Fibroblast of villous mesenchyme (primary cell): ENCODE results near the gene EML3. TPM values are rescaled to one million over a fixed set of nuclear protein-coding genes. Genes with fewer than 3 reads are reported as not detected.

Experiments
- DNase-seq: peaks from one replicate; pipeline ENCODE4 v3.0.0-alpha.2; 2010; ENCODE audit warnings: low read depth
- H3K4me3 ChIP-seq: 2 replicates; pipeline ENCODE4 v1.5.1; 2011; ENCODE audit warnings: low read depth, mild to moderate bottlenecking, low read length
- small RNA-seq: library from RNA; depleted of rRNA; stranded (forward); fragments of <200 nt; gene quantifications from one replicate; pipeline ENCODE3, GENCODE V24; 2012
- total RNA-seq: library from RNA; depleted of rRNA; stranded (reverse); fragments of >200 nt; gene quantifications from 2 replicates; pipeline ENCODE4 v1.2.3, GENCODE V29; 2012
- TF ChIP-seq, protein P1 (sequence below): IDR thresholded peaks from 2 replicates; pipeline ENCODE4 v1.5.1; 2012; ENCODE audit warnings: low read depth, mild to moderate bottlenecking, low read length; ENCODE audit not compliant: insufficient read depth

Gene EML3
- total RNA-seq, 1 donor, result 15.5 TPM

DNA sequence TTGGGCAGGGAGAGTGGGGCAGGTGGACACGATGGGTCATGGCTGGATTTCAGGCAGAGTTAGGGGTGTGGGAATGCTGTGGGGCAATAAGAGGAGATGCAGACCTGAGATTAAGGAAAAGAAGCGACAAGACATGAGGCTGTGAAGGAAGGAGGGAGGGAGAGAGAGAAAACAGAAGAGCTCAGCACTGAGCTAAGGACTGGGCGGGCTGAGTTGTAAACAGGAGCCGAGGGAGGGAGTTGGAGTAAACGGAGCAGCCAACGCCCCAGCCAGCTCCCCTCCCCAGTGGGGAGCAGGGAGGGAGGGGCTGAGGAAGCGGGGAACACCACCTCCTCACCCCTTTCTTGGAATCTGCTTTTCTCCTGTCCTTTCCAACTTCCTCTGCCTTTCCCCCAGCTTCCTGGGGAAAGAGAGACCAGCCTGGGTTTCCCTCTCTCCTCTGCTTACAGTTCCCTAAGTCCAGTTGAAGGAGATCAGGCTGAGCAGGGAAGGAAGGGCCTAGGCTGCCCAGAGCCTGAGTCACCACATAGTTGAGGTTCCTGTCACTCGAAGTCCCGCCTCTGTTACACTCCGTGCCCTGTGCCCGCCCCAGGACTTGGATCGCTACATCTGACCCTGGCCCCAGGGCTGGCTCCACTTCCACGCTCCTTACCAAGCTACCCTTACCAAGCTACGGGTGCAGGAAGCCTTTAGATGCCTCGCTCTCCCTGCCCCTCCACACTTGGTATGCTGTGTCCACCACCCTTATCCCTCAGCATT lies 59.3 kb downstream of the EML3 start:
- H3K4me3 ChIP-seq, result peak overlapping the region; percentile 40
- TF ChIP-seq, protein P1, sequence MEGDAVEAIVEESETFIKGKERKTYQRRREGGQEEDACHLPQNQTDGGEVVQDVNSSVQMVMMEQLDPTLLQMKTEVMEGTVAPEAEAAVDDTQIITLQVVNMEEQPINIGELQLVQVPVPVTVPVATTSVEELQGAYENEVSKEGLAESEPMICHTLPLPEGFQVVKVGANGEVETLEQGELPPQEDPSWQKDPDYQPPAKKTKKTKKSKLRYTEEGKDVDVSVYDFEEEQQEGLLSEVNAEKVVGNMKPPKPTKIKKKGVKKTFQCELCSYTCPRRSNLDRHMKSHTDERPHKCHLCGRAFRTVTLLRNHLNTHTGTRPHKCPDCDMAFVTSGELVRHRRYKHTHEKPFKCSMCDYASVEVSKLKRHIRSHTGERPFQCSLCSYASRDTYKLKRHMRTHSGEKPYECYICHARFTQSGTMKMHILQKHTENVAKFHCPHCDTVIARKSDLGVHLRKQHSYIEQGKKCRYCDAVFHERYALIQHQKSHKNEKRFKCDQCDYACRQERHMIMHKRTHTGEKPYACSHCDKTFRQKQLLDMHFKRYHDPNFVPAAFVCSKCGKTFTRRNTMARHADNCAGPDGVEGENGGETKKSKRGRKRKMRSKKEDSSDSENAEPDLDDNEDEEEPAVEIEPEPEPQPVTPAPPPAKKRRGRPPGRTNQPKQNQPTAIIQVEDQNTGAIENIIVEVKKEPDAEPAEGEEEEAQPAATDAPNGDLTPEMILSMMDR, result no peak
- peak; percentile 93 for DNase-seq

DNA sequence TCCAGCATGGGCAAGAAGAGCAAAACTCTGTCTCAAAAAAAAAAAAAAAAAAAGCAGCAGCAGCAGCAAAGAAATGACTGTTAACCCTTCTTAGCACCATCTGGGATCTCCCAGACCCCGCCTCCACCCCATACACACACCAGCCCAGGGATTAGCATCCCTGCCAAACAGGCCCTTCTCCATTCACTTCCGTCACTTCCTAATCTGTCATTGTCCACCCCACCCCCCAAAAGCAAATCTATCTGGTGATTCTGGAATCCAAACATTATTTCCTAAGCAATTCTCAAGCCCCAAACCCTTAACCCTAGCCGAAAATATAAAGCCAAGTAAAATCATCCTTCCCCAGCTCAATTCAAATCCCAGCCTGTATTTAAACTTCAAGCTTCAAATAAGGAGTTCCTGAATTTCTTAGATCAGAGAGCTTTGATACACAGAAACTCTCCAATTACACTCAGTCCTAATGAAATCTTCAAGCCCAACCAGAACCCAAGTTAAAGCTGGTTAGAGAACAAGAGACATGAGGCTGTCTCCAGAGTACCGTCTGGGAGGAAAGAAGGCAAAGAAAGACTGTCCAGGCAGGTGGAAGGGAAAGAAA lies 60.0 kb downstream of the EML3 start:
- peak; percentile 65 for DNase-seq
- peak overlapping the region; percentile 40 for H3K4me3 ChIP-seq
- TF ChIP-seq, protein P1, result no peak

Small RNA genes within 50 kb of the gene (small RNA-seq; reads per million reads assigned to genes)
- not detected for gene AP001458.1
- gene EEF1G, result not detected
- 0.28 reads per million for gene MIR6747

Other genes starting within 250 kb of the EML3 start
- gene SCGB1A1, start 193.7 kb downstream of the EML3 start, total RNA-seq, result not detected in 2 replicates
- gene AHNAK, start 66.0 kb downstream of the EML3 start, total RNA-seq, result 474 and 514 TPM in 2 replicates
- 876 and 1,014 TPM in 2 replicates for gene EEF1G, start 38.9 kb downstream of the EML3 start, total RNA-seq
- gene TUT1, start 21.3 kb downstream of the EML3 start, total RNA-seq, result 4.3 and 5.2 TPM in 2 replicates
- gene MTA2, start 10.9 kb downstream of the EML3 start, total RNA-seq, result 145 and 197 TPM in 2 replicates
- 2.9 and 3.0 TPM in 2 replicates for gene ROM1, start 482 bp upstream of the EML3 start, total RNA-seq
- 35.4 and 36.3 TPM in 2 replicates for gene B3GAT3, start 9.2 kb upstream of the EML3 start, total RNA-seq
- gene GANAB, start 33.8 kb upstream of the EML3 start, total RNA-seq, result 178 and 211 TPM in 2 replicates
- gene INTS5, start 40.5 kb upstream of the EML3 start, total RNA-seq, result 20.7 and 21.6 TPM in 2 replicates
- gene C11orf98, start 52.4 kb upstream of the EML3 start, total RNA-seq, result 23.7 and 27.7 TPM in 2 replicates
- 4.5 and 7.8 TPM in 2 replicates for gene CSKMT, start 52.5 kb upstream of the EML3 start, total RNA-seq
- 6.5 and 10.0 TPM in 2 replicates for gene UQCC3, start 58.9 kb upstream of the EML3 start, total RNA-seq
- 4.3 and 7.4 TPM in 2 replicates for gene LBHD1, start 59.5 kb upstream of the EML3 start, total RNA-seq
- gene UBXN1, start 66.3 kb upstream of the EML3 start, total RNA-seq, result 52.7 and 108 TPM in 2 replicates
- 6.9 and 15.5 TPM in 2 replicates for gene LRRN4CL, start 76.8 kb upstream of the EML3 start, total RNA-seq
- gene BSCL2, start 94.6 kb upstream of the EML3 start, total RNA-seq, result 53.5 and 59.3 TPM in 2 replicates
- not detected in 2 replicates for gene GNG3, start 94.9 kb upstream of the EML3 start, total RNA-seq
- 15.5 and 17.3 TPM in 2 replicates for gene HNRNPUL2, start 114.7 kb upstream of the EML3 start, total RNA-seq
- 28.0 and 36.7 TPM in 2 replicates for gene TTC9C, start 115.7 kb upstream of the EML3 start, total RNA-seq
- gene ZBTB3, start 141.4 kb upstream of the EML3 start, total RNA-seq, result 12.9 and 13.4 TPM in 2 replicates
- 45.8 and 55.7 TPM in 2 replicates for gene POLR2G, start 148.8 kb upstream of the EML3 start, total RNA-seq
- gene TAF6L, start 158.6 kb upstream of the EML3 start, total RNA-seq, result 16.8 and 22.2 TPM in 2 replicates
- 38.0 and 45.8 TPM in 2 replicates for gene TMEM179B, start 174.6 kb upstream of the EML3 start, total RNA-seq
- gene TMEM223, start 179.2 kb upstream of the EML3 start, total RNA-seq, result 14.5 and 14.7 TPM in 2 replicates
- 28.3 and 33.2 TPM in 2 replicates for gene NXF1, start 192.7 kb upstream of the EML3 start, total RNA-seq
- gene STX5, start 219.3 kb upstream of the EML3 start, total RNA-seq, result 35.1 and 47.5 TPM in 2 replicates
- not detected in 2 replicates for gene TEX54, start 220.1 kb upstream of the EML3 start, total RNA-seq
- 36.1 and 39.7 TPM in 2 replicates for gene WDR74, start 226.8 kb upstream of the EML3 start, total RNA-seq